ENCODE measurements around the gene IRX5. TPM values are rescaled to one million over a fixed set of nuclear protein-coding genes. Genes with fewer than 3 reads are reported as not detected.

IRX5 gene
- polyA plus RNA-seq, 1 donor from 2014 or later, result 0.14 TPM

DNA sequence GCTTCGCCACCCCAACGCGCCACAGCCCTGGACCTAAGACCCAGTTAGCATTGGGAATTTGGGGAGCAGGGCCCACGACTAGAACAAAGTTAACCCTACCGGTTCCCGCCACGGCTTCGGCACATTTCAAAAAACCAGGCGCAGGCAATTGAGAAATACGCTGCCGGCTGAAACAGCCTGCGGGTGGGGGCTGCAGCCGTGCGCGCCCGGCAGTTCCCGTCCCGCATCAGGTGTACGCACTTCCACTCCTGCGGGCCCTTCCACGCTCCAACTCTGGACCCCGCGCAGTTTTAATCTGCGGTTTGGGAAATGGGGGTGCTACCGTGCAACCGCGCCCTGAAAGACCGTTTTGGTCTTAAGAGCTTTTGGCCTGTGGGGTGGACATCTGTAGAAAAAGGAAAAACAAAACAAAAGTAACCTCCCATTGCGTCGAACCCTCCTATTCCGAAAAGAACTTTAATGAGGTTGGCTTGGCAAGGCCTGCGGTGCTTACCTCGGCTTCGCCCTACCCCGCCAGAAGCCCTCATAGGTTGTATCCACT lies 7.1 kb downstream of the IRX5 start:
- H2AFZ ChIP-seq (ENCODE audit: low read depth, low read length), result no peak overlapping the region
- no peak overlapping the region for H3K4me2 ChIP-seq (ENCODE audit: low read length)
- H3K27ac ChIP-seq (ENCODE audit: low read length), result no peak overlapping the region

DNA sequence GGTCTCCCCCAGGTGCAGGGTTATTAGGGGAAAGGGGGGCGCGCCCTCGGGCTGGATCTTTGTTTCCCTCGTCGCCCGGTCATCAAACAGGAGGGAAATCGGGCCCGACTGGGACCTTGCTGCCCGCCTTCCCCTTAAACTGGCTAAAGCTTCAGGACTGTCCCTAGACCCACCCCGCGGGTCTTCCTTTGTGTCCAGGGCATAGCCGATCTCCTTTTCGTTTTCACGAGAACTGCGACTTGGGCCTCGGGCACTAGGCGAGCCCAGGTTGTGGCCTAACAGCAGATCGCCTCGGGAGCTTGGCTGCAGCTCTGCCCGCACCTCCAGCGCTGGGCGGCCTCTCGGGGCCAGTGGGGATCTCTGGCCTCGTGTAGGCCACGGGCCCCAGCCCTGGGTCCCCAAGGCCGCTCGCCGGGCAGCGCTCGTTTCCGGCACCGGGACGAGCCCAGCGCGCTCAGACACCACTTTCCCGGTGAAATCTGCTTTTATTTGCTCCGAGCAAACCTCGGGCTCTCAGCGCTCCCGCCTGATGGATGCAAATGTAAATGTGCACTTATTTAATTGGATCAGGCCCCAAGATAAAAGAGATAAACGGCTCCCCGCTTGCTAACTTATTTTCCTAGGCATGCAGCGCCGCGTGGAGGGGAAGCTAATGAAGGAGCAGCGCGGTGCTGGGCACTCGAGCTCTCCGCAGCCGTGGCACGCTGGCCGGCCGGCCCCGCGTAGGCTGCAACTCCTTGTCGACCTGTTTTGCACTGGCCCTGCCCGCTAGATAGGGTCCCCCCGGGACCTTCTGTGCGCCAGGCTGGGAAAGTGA lies 7.8 kb downstream of the IRX5 start:
- Histone ChIP-seq H3K36me3 (ENCODE audit: insufficient read depth, low read length) (no peaks in the 10 kb centered on the region), H3K27me3 (ENCODE audit: insufficient read depth, low read depth, low read length) (peaks cover 99% of the 10 kb centered on the region), H3K79me2 (replicated peaks; ENCODE audit: insufficient read depth, low read length) (no peaks in the 10 kb centered on the region), H3F3A (ENCODE audit: insufficient read depth, low read length, poor library complexity, severe bottlenecking) (peaks cover 3% of the 10 kb centered on the region), H4K20me1 (ENCODE audit: insufficient read depth) (no peaks in the 10 kb centered on the region), H3K9me3 (ENCODE audit: low read length) (no peaks in the 10 kb centered on the region), H3K27ac (ENCODE audit: low read length) (no peak overlapping the region), H3K9me2 (ENCODE audit: insufficient read depth, low read length) (no peaks in the 10 kb centered on the region), H3K9ac (ENCODE audit: low read length) (no peak overlapping the region), H3K4me3 (ENCODE audit: low read length) (no peak overlapping the region), H2AFZ (ENCODE audit: low read depth, low read length) (no peak overlapping the region), H3K4me2 (ENCODE audit: low read length) (no peak overlapping the region)
- TF ChIP-seq EZH2 (IDR thresholded peaks at IDR 0.05; ENCODE audit: borderline replicate concordance, insufficient read depth, low read length, poor library complexity, severe bottlenecking), result peak; percentile 78
- TF ChIP-seq, protein P1, sequence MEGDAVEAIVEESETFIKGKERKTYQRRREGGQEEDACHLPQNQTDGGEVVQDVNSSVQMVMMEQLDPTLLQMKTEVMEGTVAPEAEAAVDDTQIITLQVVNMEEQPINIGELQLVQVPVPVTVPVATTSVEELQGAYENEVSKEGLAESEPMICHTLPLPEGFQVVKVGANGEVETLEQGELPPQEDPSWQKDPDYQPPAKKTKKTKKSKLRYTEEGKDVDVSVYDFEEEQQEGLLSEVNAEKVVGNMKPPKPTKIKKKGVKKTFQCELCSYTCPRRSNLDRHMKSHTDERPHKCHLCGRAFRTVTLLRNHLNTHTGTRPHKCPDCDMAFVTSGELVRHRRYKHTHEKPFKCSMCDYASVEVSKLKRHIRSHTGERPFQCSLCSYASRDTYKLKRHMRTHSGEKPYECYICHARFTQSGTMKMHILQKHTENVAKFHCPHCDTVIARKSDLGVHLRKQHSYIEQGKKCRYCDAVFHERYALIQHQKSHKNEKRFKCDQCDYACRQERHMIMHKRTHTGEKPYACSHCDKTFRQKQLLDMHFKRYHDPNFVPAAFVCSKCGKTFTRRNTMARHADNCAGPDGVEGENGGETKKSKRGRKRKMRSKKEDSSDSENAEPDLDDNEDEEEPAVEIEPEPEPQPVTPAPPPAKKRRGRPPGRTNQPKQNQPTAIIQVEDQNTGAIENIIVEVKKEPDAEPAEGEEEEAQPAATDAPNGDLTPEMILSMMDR (IDR thresholded peaks at IDR 0.05; ENCODE audit: poor library complexity, severe bottlenecking), result peak; percentile 9
- peak; percentile 92 for TF ChIP-seq POLR2AphosphoS5 (IDR thresholded peaks at IDR 0.05)
- TF ChIP-seq RAD21 (conservative IDR thresholded peaks at IDR 0.05), result peak; percentile 16
- TF ChIP-seq TAF1 (IDR thresholded peaks at IDR 0.05; ENCODE audit: low read depth), result no peak
- TF ChIP-seq EP300 (conservative IDR thresholded peaks at IDR 0.05; ENCODE audit: poor library complexity, severe bottlenecking), result no peak

More for the DNA sequence above, 7.1 kb downstream of the IRX5 start:
- Histone ChIP-seq H3K4me3 (ENCODE audit: low read length) (no peak overlapping the region), H3K9me3 (ENCODE audit: low read length) (no peaks in the 10 kb centered on the region), H3F3A (ENCODE audit: insufficient read depth, low read length, poor library complexity, severe bottlenecking) (peaks cover 3% of the 10 kb centered on the region), H3K79me2 (replicated peaks; ENCODE audit: insufficient read depth, low read length) (no peaks in the 10 kb centered on the region), H4K20me1 (ENCODE audit: insufficient read depth) (no peaks in the 10 kb centered on the region), H3K9ac (ENCODE audit: low read length) (no peak overlapping the region), H3K27me3 (ENCODE audit: insufficient read depth, low read depth, low read length) (peaks cover 99% of the 10 kb centered on the region), H3K36me3 (ENCODE audit: insufficient read depth, low read length) (no peaks in the 10 kb centered on the region), H3K9me2 (ENCODE audit: insufficient read depth, low read length) (no peaks in the 10 kb centered on the region)
- TF ChIP-seq POLR2AphosphoS5 (IDR thresholded peaks at IDR 0.05) (no peak), TAF1 (IDR thresholded peaks at IDR 0.05; ENCODE audit: low read depth) (no peak), RAD21 (conservative IDR thresholded peaks at IDR 0.05) (peak; percentile 2), EZH2 (IDR thresholded peaks at IDR 0.05; ENCODE audit: borderline replicate concordance, insufficient read depth, low read length, poor library complexity, severe bottlenecking) (peak; percentile 37), MXI1 (conservative IDR thresholded peaks at IDR 0.05; ENCODE audit: poor library complexity, severe bottlenecking) (no peak), EP300 (conservative IDR thresholded peaks at IDR 0.05; ENCODE audit: poor library complexity, severe bottlenecking) (no peak), SMC3 (conservative IDR thresholded peaks at IDR 0.05; ENCODE audit: poor library complexity) (no peak)
- TF ChIP-seq, protein P1 (IDR thresholded peaks at IDR 0.05; ENCODE audit: poor library complexity, severe bottlenecking), result peak; percentile 12
- TF ChIP-seq, protein P2, sequence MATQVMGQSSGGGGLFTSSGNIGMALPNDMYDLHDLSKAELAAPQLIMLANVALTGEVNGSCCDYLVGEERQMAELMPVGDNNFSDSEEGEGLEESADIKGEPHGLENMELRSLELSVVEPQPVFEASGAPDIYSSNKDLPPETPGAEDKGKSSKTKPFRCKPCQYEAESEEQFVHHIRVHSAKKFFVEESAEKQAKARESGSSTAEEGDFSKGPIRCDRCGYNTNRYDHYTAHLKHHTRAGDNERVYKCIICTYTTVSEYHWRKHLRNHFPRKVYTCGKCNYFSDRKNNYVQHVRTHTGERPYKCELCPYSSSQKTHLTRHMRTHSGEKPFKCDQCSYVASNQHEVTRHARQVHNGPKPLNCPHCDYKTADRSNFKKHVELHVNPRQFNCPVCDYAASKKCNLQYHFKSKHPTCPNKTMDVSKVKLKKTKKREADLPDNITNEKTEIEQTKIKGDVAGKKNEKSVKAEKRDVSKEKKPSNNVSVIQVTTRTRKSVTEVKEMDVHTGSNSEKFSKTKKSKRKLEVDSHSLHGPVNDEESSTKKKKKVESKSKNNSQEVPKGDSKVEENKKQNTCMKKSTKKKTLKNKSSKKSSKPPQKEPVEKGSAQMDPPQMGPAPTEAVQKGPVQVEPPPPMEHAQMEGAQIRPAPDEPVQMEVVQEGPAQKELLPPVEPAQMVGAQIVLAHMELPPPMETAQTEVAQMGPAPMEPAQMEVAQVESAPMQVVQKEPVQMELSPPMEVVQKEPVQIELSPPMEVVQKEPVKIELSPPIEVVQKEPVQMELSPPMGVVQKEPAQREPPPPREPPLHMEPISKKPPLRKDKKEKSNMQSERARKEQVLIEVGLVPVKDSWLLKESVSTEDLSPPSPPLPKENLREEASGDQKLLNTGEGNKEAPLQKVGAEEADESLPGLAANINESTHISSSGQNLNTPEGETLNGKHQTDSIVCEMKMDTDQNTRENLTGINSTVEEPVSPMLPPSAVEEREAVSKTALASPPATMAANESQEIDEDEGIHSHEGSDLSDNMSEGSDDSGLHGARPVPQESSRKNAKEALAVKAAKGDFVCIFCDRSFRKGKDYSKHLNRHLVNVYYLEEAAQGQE (IDR thresholded peaks at IDR 0.05; ENCODE audit: borderline replicate concordance), result no peak

Data from neural cell (in vitro differentiated cells).